SK-N-SH (cell line): ENCODE data around the gene BBS9. TPM values are rescaled to one million over a fixed set of nuclear protein-coding genes. Genes with fewer than 3 reads are reported as not detected.

Experiments used
- CTCF ChIA-PET: fragments of 300-600, 350-600 bp; formaldehyde crosslinking; extraction: SDS; loops from one replicate; lab custom pipeline; 2021; lab: Yijun Ruan, JAX
- POLR2A ChIA-PET: fragments of 350-600 bp; sonication (Branson Sonifier 250); formaldehyde crosslinking; extraction: SDS; loops from one replicate; lab custom pipeline; 2020; ENCODE audit warnings: antibody characterized with exemption, inconsistent platforms; lab: Yijun Ruan, JAX
- DNase-seq: peaks from one replicate; pipeline ENCODE4 v3.0.0; 2012
- H2AFZ ChIP-seq: fragments of 200-600 bp; sonication (generic); 2 replicates; pipeline ENCODE4 v1.8.1; 2016; ENCODE audit warnings: antibody characterized with exemption, mild to moderate bottlenecking, low read depth
- H3F3A ChIP-seq: fragments of 200-600 bp; sonication (generic); replicated peaks from 2 replicates; pipeline ENCODE3; 2016; ENCODE audit warnings: antibody characterized with exemption, mild to moderate bottlenecking; ENCODE audit not compliant: insufficient read depth
- H3K27ac ChIP-seq, 2 experiments: fragments of 200-500 bp in 1 of 2; fragments of 200-600 bp in 1 of 2; sonication (Bioruptor generic) in 1 of 2; sonication (generic), shearing (Covaris generic) in 1 of 2; 2 replicates each; pipeline versions ENCODE4 v1.5.1 to v1.6.1; 2014 to 2016; ENCODE audit warnings: low read depth in 2 of 2, inconsistent platforms in 1 of 2, low read length in 1 of 2, mild to moderate bottlenecking in 1 of 2, mixed read lengths in 1 of 2
- H3K27me3 ChIP-seq: fragments of 200-600 bp; sonication (generic), shearing (Covaris generic); 2 replicates; pipeline ENCODE4 v1.6.1; 2016; ENCODE audit warnings: mixed run types; ENCODE audit not compliant: insufficient read depth
- H3K36me3 ChIP-seq, 2 experiments: fragments of 200-500 bp in 1 of 2; fragments of 200-600 bp in 1 of 2; sonication (Bioruptor generic) in 1 of 2; sonication (generic) in 1 of 2; replicated peaks in 1 of 2; 2 replicates each; pipeline versions ENCODE3 to v1.5.1; 2014 to 2016; ENCODE audit warnings: low read length in 1 of 2, mild to moderate bottlenecking in 1 of 2; ENCODE audit not compliant: insufficient read depth in 2 of 2, control insufficient read depth in 1 of 2
- H3K4me1 ChIP-seq, 2 experiments: fragments of 200-500 bp in 1 of 2; fragments of 200-600 bp in 1 of 2; sonication (Bioruptor generic) in 1 of 2; sonication (generic), shearing (Covaris generic) in 1 of 2; 2 replicates each; pipeline versions ENCODE4 v1.5.1 to v1.6.1; 2014 to 2016; ENCODE audit warnings: low read depth in 1 of 2, low read length in 1 of 2, mixed run types in 1 of 2; ENCODE audit not compliant: insufficient read depth in 2 of 2, control insufficient read depth in 1 of 2
- H3K4me2 ChIP-seq: fragments of 200-600 bp; sonication (generic), shearing (Covaris generic); 2 replicates; pipeline ENCODE4 v1.6.1; 2017; ENCODE audit warnings: mixed run types
- H3K4me3 ChIP-seq, 2 experiments: fragments of 200-500 bp in 1 of 2; fragments of 200-600 bp in 1 of 2; sonication (Bioruptor generic) in 1 of 2; sonication (generic), shearing (Covaris generic) in 1 of 2; 2 replicates each; pipeline versions ENCODE4 v1.5.1 to v1.8.1; 2014 to 2016; ENCODE audit warnings: low read depth in 2 of 2, inconsistent platforms in 1 of 2, low read length in 1 of 2, mild to moderate bottlenecking in 1 of 2, mixed read lengths in 1 of 2, moderate library complexity in 1 of 2
- H3K79me2 ChIP-seq: fragments of 200-600 bp; sonication (generic); 2 replicates; pipeline ENCODE4 v1.8.1; 2017; ENCODE audit warnings: mild to moderate bottlenecking; ENCODE audit not compliant: insufficient read depth
- H3K9ac ChIP-seq: fragments of 200-600 bp; sonication (generic); 2 replicates; pipeline ENCODE4 v1.6.1; 2017; ENCODE audit warnings: mixed run types
- H3K9me2 ChIP-seq: fragments of 200-600 bp; sonication (generic); 2 replicates; pipeline ENCODE4 v1.6.1; 2017; ENCODE audit warnings: mixed run types
- H3K9me3 ChIP-seq: fragments of 200-600 bp; sonication (generic); 2 replicates; pipeline ENCODE4 v1.6.1; 2017; ENCODE audit warnings: mixed run types, mild to moderate bottlenecking, moderate library complexity
- H4K20me1 ChIP-seq: fragments of 200-600 bp; sonication (generic); 2 replicates; pipeline ENCODE4 v1.6.1; 2017; ENCODE audit warnings: mild to moderate bottlenecking, mixed run types; ENCODE audit not compliant: insufficient read depth
- ELF1 ChIP-seq: IDR thresholded peaks from 2 replicates; pipeline ENCODE4 v1.4.0; 2012
- EP300 ChIP-seq, 2 experiments: IDR thresholded peaks; 2 replicates each; pipeline versions ENCODE4 v1.4.0 to v1.6.1; 2012; ENCODE audit warnings: borderline replicate concordance in 1 of 2, low read depth in 1 of 2, low read length in 1 of 2
- EZH2phosphoT487 ChIP-seq: fragments of 200-600 bp; sonication (generic); IDR thresholded peaks from 2 replicates; pipeline ENCODE4 v1.6.1; 2017; ENCODE audit warnings: low read depth, mixed run types, mild to moderate bottlenecking, antibody characterized with exemption, moderate library complexity, borderline replicate concordance
- GATA2 ChIP-seq: sonication (generic); formaldehyde crosslinking; IDR thresholded peaks from 2 replicates; pipeline ENCODE4 v1.5.0; 2020; ENCODE audit warnings: mild to moderate bottlenecking, missing genetic modification reagents
- MXI1 ChIP-seq: IDR thresholded peaks from 2 replicates; pipeline ENCODE4 v1.6.1; 2012; ENCODE audit warnings: mild to moderate bottlenecking, low read depth, low read length, improper control_type of control experiment
- NRF1 ChIP-seq: IDR thresholded peaks from 2 replicates; pipeline ENCODE4 v1.6.1; 2012; ENCODE audit warnings: low read depth, mild to moderate bottlenecking, low read length
- RCOR1 ChIP-seq: fragments of 150-350 bp; IDR thresholded peaks from 2 replicates; pipeline ENCODE4 v1.6.1; 2017; ENCODE audit warnings: antibody characterized with exemption, low read length
- RFX5 ChIP-seq: IDR thresholded peaks from 2 replicates; pipeline ENCODE4 v1.6.1; 2012; ENCODE audit warnings: mild to moderate bottlenecking, improper control_type of control experiment, low read length
- TAF1 ChIP-seq: IDR thresholded peaks from 2 replicates; pipeline ENCODE4 v1.6.1; 2012; ENCODE audit warnings: low read depth, mild to moderate bottlenecking, low read length, moderate library complexity, borderline replicate concordance
- TCF12 ChIP-seq: IDR thresholded peaks from 2 replicates; pipeline ENCODE4 v1.4.0; 2012
- YY1 ChIP-seq: IDR thresholded peaks from 2 replicates; pipeline ENCODE4 v1.4.0; 2012; ENCODE audit warnings: low read depth, mild to moderate bottlenecking
- WGBS: methylation state at CpG from one replicate; pipeline ENCODE4 v1.1.6; 2017; ENCODE audit warnings: low lambda C conversion rate; 5-methylcytosine and 5-hydroxymethylcytosine counted together
- polyA plus RNA-seq, 3 experiments: library from polyadenylated mRNA; depleted of rRNA; stranded (reverse); fragments of >200 nt; gene quantifications; 2 replicates each; pipeline ENCODE4 v1.2.3, GENCODE V29; 2012
- TF ChIP-seq, protein P1 (sequence below): IDR thresholded peaks from 2 replicates; pipeline ENCODE4 v1.6.1; 2012; ENCODE audit warnings: mild to moderate bottlenecking, low read depth, low read length, moderate library complexity
- TF ChIP-seq, protein P2 (sequence below): IDR thresholded peaks from 2 replicates; pipeline ENCODE4 v1.4.0; 2012; ENCODE audit warnings: low read depth, borderline replicate concordance
- TF ChIP-seq, protein P3 (sequence below): fragments of 150-350 bp; IDR thresholded peaks from 2 replicates; pipeline ENCODE4 v1.6.1; 2017; ENCODE audit warnings: antibody characterized with exemption, low read length, low read depth, borderline replicate concordance

Gene BBS9
- polyA plus RNA-seq, 1 of the 3 experiments (the other 2 are of a cell fraction): 7.5 TPM

DNA sequence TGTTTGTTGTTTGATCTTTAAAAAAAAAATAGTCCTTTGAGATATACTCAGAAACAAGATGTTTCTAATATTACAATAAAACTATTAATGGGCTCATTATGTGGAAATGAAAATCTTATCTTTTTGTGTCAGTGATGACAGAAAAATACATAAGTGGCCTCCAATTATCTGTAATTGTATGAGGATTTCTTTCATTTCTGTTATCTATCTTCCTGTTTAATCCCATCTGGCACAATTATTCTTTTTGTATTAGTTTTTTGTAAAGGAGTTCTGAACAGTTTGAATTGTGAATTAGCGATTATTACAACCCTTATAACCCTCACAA, 270.8 kb downstream of the BBS9 start:
- H3K4me2 ChIP-seq: no peak overlapping the region
- H3K4me1 ChIP-seq: peaks cover 0 to 15% of the 10 kb centered on the region in 2 experiments; a peak in 2 of 4 replicates
- no peaks in the 10 kb centered on the region for H3K9me2 ChIP-seq
- no peak overlapping the region for H3K4me3 ChIP-seq
- H3K9ac ChIP-seq: no peak overlapping the region
- no peaks in the 10 kb centered on the region for H4K20me1 ChIP-seq
- TF ChIP-seq, protein P1, sequence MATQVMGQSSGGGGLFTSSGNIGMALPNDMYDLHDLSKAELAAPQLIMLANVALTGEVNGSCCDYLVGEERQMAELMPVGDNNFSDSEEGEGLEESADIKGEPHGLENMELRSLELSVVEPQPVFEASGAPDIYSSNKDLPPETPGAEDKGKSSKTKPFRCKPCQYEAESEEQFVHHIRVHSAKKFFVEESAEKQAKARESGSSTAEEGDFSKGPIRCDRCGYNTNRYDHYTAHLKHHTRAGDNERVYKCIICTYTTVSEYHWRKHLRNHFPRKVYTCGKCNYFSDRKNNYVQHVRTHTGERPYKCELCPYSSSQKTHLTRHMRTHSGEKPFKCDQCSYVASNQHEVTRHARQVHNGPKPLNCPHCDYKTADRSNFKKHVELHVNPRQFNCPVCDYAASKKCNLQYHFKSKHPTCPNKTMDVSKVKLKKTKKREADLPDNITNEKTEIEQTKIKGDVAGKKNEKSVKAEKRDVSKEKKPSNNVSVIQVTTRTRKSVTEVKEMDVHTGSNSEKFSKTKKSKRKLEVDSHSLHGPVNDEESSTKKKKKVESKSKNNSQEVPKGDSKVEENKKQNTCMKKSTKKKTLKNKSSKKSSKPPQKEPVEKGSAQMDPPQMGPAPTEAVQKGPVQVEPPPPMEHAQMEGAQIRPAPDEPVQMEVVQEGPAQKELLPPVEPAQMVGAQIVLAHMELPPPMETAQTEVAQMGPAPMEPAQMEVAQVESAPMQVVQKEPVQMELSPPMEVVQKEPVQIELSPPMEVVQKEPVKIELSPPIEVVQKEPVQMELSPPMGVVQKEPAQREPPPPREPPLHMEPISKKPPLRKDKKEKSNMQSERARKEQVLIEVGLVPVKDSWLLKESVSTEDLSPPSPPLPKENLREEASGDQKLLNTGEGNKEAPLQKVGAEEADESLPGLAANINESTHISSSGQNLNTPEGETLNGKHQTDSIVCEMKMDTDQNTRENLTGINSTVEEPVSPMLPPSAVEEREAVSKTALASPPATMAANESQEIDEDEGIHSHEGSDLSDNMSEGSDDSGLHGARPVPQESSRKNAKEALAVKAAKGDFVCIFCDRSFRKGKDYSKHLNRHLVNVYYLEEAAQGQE: no peak
- TF ChIP-seq GATA2 (CRISPR knock-in tag): peak; percentile 4; the same call in 1 of the 2 replicates
- TF ChIP-seq, all 33 proteins: peak for 1
- ChIA-PET POLR2A (no interaction called here), CTCF (no interaction called here)
- Histone ChIP-seq H3K27me3 (no peaks in the 10 kb centered on the region), H3K9me3 (no peaks in the 10 kb centered on the region), H2AFZ (no peak overlapping the region), H3K79me2 (no peaks in the 10 kb centered on the region), H3F3A (peaks cover 3% of the 10 kb centered on the region), H3K36me3 (no peaks in the 10 kb centered on the region), H3K27ac (no peak overlapping the region)
- WGBS: 47% methylated on average over 1 of the region's 1 CpG
- DNase-seq: no peak

DNA sequence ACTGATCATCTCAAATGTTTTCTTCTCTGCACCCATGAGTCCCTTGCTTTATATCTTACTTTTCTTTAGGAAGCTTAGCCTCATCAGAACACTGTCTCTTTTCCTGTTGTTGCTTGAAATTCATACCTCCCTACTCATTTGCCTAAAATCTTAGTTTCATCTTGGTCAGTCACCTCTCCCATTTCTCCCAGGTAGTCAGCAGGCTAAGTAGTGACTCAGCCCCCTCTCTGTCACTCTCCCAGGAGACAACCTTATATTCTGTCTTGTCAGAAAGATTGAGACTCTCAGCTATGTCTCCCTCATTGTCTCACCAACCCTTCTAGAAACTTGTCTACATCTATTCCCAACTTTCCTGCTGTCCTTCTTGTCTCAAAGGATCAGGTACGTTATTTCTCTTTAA, 280.9 kb downstream of the BBS9 start:
- DNase-seq: no peak
- no peak overlapping the region for H3K4me2 ChIP-seq
- ChIA-PET POLR2A (no interaction called here), CTCF (no interaction called here)
- no peak overlapping the region for H3K9ac ChIP-seq
- TF ChIP-seq, protein P1: no peak
- TF ChIP-seq TAF1 (no peak), ELF1 (no peak), NRF1 (no peak), RFX5 (no peak), TCF12 (no peak), EZH2phosphoT487 (no peak), RCOR1 (no peak), EP300 (IDR thresholded peaks at IDR 0.05; ENCODE audit: borderline replicate concordance in 1 of 2, low read depth in 1 of 2, low read length in 1 of 2) (no peak), GATA2 (CRISPR knock-in tag) (no peak), MXI1 (no peak), YY1 (no peak)
- TF ChIP-seq, protein P2, sequence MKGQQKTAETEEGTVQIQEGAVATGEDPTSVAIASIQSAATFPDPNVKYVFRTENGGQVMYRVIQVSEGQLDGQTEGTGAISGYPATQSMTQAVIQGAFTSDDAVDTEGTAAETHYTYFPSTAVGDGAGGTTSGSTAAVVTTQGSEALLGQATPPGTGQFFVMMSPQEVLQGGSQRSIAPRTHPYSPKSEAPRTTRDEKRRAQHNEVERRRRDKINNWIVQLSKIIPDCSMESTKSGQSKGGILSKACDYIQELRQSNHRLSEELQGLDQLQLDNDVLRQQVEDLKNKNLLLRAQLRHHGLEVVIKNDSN: no peak
- TF ChIP-seq, protein P3, sequence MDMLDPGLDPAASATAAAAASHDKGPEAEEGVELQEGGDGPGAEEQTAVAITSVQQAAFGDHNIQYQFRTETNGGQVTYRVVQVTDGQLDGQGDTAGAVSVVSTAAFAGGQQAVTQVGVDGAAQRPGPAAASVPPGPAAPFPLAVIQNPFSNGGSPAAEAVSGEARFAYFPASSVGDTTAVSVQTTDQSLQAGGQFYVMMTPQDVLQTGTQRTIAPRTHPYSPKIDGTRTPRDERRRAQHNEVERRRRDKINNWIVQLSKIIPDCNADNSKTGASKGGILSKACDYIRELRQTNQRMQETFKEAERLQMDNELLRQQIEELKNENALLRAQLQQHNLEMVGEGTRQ: no peak
- 35% methylated on average over 1 of the region's 1 CpG for WGBS
- no peak overlapping the region for H3K4me3 ChIP-seq
- H3K79me2 ChIP-seq: no peaks in the 10 kb centered on the region
- H3K36me3 ChIP-seq: peaks cover 0 to 5% of the 10 kb centered on the region in 2 experiments
- no peak overlapping the region for H3K27ac ChIP-seq
- H3K4me1 ChIP-seq: no peaks in the 10 kb centered on the region
- no peaks in the 10 kb centered on the region for H3K9me3 ChIP-seq
- no peaks in the 10 kb centered on the region for H3F3A ChIP-seq
- no peaks in the 10 kb centered on the region for H3K9me2 ChIP-seq
- no peak overlapping the region for H2AFZ ChIP-seq
- no peaks in the 10 kb centered on the region for H4K20me1 ChIP-seq
- H3K27me3 ChIP-seq: no peaks in the 10 kb centered on the region
